Dermis blood vessel endothelial cell (primary cell): ENCODE results near the gene CST5. TPM values are rescaled to one million over a fixed set of nuclear protein-coding genes. Genes with fewer than 3 reads are reported as not detected.
"Not testable (repeated sequence)": the region's sequence is repeated elsewhere in the genome, so short reads cannot be mapped to it uniquely, and the experiment has no call there.

ENCODE experiments used
- DNase-seq: peaks from one replicate; pipeline ENCODE4 v3.0.0; 2010
- total RNA-seq: library from RNA; depleted of rRNA; stranded (reverse); fragments of >200 nt; gene quantifications from 2 replicates; pipeline ENCODE4 v1.2.3, GENCODE V29; 2014

CST5 gene
- not detected in 2 replicates for total RNA-seq

DNA sequence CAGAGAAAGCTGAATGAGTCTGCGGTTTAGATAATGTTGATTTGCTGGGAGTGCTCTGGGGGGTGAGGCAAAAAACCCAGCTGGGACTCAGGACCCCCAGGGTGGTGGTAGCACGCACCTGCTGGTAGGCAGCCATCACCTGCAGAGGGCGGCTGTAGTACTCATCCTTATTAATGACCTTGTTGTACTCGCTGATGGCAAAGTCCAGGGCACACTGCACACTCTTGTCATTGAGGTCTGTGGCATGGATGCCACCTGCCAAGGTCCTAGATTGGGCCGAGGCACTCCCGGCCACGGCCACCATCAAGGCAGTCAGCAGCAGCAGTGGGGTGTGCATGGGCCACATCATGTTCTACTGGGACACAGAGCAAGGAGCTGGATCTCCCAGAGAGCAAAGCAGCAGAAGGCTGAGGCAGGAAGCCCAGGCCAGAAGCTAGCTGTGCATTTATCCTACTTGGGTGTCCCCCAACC lies at the start of gene CST5:
CST5 (minus strand) TSS at position 421 of the 471 bp plus-strand sequence; CDS start at position 349, 72 bp downstream.
- DNase-seq = no peak

DNA sequence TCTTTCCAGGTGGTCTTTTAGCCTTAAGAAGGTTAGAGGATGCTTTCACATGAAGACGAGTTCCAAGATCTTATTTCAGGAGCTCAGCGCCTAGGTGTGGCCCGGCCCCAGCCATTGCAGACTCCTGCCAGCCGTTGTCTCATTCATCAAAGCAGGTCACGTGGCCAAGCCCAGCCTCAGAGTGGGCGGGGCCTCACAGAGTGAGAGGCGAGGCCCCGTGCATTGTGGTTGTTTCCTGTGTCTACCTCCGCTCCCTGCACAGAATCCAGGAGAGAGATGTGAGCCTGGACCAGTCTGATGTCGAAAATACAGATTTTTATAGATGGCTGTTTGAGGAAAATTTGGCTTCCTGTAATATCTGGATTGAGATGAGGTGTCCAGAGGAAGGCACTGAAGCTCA lies 49.2 kb upstream of the CST5 start:
- DNase-seq = no peak

DNA sequence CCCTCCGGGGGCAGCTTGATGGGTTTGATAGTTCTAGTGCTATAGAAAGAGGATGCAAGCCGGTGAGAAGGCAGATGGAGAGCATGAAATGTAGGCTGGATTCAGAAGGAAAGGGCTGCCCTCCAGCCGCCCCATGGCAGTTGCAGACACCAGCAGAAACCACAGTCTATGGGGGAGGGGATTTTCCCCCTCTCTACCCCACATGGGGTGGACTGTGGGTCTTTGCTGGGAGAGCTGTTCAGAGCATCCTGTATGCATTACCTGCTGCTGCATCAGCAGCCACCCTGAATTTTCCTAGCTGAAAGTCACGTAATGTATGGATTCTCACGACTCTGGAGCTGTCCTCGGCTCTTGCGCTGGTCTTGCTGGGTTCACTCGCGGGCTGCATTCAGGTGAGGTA lies 48.8 kb upstream of the CST5 start:
- no peak for DNase-seq

- DNase-seq = no peak
These were observed 47.7 kb upstream of the CST5 start for GRCh38 chr20:23926944-23927872.

DNA sequence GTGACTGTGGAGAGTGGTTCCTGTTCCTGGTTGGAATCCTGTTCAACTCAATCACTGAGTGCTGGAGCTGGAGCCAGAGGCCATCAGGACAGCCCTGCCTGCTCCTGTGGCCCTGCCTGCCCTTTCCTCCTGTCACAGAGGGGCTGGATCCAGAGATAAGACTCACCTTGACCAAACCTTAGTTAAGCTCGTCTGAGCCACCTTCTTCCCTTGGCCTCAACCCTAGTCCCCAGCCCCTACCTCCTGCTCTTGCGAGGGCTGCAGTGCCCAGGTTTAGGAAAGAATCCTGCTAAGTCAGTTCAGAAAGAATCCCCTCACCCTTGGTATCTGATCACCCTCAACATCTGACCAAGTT lies 47.0 kb upstream of the CST5 start:
- DNase-seq = no peak

DNA sequence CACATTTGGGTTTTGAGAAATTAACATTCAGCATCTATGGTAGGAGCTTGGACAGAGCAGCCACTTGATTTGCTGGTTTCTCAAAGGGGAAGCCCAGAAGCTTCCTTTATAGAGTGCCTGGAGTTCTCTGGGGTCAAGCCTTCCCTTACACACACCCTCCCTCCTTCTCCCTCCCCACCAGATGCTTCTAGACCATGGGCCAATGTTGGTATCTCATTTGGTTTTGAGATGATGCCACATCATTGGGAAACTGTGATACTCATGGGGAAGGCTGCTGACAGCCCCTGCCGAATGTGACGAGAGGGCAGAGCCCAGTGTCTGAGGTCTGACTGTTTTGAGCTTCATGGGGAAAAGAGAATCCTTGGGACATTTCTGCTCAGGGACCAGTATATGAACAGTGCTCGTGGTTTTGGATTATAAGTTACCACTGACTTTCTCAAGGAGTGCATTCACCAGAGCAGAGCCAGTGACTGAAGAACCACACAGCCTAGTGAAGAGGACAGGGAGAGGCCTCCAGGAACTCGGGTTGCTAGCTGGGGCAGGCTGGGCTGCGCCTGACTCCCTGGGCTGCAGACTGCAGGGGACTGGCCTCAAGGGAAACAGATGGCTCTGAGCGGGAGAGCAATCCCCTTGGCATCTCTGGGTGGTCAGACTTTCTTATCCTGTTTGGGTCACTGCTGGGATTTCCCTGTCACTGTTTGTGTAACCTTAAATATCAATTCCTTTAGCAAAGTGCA lies 46.4 kb upstream of the CST5 start:
- DNase-seq = no peak

DNA sequence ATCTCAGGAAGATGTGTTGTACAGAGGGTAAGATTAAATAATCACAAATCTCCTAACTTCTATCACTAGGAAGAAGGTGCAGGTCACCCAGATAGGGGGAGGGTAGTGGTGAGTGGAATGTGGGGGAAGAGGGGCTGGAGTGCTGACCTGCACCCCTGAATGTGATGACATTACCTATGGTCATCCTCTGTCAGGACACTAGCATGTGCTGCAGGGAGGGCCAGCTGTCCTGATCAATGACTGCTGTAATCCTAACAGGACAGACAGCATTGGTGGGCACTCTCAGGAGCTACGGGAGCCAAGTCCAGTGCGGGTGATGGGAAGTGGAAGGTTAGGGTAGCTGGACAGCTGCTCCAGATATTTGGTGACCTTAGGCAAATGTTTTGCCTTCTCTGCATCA lies 45.2 kb upstream of the CST5 start:
- DNase-seq = no peak

GRCh38 chr20:23923891-23924435 lies 44.4 kb upstream of the CST5 start:
- no peak for DNase-seq

DNA sequence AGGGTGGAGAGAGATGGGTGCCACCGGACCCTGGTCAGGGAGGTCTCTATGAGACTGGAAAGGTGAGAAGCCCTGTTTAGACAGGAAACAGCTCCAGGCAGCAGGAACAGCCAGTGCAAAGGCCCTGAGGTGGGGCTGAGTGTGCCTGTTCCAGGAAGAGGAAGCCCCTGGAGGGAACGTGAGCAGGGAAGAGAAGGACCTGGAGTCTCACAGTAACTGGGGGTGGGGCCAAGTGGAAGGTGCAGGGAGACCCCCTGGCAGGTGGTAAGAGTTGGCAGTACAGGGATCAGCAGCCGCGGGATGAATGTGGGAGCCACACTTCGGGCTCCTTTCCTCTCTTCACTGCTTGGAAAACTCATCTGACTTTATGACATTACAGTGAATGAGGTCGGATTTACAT lies 43.8 kb upstream of the CST5 start:
- DNase-seq = no peak

DNA sequence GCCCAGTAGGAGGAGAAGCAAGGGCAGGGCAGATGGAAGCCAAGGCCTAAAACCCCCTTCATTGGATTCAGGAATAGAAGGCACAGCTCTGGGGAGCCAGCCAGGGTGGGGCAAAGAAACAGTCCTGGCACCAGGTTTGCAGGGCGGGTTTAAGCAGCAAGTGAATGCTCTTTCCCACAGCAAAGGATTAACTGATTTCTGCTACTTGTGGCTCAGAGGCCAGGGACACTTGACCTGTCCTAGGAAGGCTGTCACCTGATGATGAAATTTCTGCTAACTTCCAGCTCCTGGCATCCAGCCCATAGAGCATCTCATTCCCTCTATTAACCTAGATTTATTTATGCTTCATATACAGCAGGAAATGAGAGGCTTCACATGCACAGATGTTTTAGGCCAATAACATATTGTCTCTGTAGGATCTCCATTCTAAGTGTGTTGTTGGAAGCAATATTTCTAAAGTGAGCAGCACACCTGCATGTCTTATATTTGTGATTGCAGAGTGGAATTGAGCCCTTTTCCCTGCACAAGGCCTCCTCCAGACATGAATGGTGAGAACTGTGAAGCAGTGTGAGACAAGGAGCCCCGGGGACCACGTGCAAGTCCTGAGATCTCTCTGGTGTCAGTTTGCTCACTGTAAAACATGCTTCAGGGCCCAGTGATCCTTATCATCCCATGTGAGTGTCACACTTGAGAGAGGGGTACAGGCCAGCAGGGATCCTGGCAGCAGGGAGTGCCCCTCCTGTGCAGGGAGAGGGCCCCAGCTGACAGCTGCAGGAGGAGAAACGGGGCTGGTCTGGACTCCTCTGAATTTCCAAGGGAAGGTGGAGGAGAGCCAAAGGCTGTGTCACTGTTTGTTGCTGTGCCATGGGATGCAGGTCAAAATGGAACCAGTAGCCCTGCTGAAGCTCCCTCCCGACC lies 41.1 kb upstream of the CST5 start:
- DNase-seq = no peak

DNA sequence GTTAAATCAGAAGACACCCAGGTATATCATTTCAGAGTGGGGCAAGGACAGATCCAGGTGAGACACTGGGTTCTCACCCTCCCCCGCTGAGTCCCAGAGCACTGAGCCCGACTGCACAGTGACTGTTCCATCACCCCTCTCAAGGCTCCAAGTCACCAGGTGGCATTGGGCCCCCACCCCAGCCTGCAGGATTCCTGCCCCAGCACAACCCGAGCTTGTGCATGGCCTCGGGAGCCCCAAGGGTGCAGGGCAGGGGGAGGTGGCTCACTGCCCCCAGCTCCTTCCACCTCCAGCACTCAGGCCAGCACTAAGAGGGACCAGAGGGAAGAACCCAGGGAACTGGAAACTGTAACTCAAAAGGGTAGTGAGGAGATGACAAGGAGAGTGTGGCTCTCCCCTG lies 39.3 kb upstream of the CST5 start:
- no peak for DNase-seq

DNA sequence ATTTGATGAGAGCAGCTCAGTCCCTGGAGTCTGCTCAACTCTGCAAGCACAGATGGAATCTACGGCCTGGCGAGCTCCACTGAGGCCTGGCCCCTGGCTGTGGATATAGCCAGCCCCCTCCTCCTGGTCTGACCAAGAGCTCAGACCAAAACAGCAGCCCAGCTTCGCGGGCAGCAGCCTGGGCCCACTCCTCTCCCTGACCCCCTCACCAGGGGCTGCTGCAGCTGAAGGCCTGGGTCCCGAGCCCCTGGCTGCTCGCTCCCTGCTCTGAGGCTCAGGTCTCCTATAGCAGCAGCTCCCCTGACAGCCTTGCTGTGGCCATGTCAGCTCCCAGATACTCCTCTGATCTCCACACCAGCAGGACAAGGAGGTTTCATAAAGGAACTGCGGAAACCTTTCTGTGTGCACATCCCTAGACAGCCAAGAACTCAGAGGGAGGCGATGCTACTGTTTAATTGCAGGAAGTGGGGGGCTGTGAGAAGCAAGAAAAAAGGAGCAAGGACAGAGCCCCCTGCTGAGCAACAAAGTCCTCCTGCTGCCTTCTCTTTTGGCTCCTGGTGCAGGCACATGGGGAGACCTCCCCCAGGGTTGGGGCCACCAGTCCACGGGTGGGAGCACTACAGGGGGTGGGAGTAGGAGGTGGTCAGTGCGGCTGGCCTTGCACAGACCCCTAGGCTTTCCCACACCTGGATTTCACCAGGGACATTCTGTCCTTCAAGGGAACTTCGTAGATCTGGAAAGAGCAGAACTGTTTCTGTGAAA lies 38.7 kb upstream of the CST5 start:
- no peak for DNase-seq

DNA sequence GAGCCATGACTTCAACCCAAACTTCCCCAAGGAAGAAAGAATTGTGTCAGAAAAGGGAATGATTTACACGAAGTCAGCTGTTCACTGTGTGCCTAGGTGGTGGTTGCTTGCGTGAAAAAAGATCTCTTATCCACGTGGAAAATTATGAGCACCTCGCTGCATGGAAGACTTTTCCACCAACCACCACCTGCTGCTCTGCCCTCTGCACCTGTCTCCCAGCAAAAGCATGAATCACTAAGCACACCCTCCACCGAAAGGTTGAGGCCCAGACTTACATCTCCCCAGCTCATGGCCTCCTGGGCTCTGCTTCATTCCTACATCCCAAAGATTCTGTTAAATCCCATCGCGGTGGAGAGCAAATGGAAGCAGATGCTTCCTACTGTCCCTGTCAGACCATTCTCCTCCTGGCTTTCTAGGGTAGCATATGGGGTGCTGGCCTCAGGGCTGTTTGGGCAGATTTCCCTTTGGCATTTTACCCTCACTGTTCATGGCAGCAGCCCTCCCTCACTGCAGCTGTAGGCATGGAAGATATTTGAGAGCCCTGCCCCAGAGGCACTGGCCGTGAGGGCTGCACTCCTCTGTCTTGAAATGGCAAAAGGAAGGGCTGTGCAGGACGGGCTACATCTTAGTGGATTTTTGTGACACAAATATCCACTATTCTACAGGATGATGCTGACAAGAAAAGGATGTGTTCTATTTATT lies 37.6 kb upstream of the CST5 start:
- no peak for DNase-seq

DNA sequence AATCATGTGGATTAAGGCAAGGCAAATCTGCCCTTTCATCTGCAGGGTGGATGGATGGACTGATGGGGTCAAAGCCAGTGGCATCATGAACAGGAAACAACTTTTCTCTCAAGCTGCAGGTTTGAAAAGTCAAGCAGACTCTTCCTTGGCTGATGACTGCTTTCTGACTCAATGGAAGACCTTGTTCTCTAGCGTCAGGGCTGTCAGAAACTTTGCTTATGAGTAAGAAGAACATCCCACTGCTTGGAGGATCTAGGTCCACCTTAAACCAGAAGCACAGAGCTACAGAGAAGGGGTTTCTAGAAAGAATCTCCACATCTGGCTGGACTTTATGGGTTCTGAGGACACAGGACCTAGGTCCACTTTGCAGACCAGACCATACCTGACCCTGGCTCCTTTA lies 36.3 kb upstream of the CST5 start:
- DNase-seq = no peak

DNA sequence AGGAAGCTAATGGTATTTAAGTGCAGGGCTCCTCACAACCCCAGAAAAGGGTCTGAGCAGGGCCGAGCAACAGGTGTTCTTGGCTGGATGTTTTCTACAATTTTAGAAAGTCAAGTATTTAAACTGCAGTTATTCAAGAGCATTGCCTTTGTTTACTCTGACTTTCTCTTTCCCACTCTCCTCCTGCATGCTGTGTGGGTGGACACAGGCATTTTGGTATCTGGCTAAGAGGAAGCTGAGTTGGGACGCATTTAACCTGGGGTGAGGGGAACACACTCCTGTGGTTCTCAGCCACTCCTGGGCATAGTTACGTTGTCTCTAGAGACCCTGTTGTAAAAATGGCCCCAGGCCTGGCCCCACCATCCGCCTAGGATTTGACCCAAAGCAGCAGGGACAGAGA lies 34.9 kb upstream of the CST5 start:
- DNase-seq = not testable (repeated sequence)

- no peak for DNase-seq
These were observed 30.7 kb upstream of the CST5 start for GRCh38 chr20:23910210-23910609.

GRCh38 chr20:23909390-23909789 lies 29.8 kb upstream of the CST5 start:
- DNase-seq = no peak

GRCh38 chr20:23907579-23907978 lies 28.0 kb upstream of the CST5 start:
- no peak for DNase-seq

- DNase-seq = not testable (repeated sequence)
These were observed 22.8 kb upstream of the CST5 start for GRCh38 chr20:23902396-23902795.

DNA sequence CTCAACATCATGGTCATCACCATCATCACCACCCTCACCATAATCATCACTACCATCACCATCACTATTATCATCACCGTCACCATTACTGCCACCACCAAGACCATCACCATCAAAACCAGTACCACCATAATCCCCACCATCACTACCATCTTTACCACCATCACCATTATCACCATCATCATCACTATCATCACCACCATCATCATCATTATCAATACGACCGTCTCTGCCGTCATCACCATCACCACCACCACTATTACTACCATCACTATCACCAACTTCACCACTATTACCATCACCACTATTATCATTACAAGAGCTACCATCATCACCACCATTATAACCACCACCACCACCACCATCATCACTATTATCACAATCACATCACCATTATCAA lies 11.3 kb upstream of the CST5 start:
- DNase-seq = not testable (repeated sequence)

DNA sequence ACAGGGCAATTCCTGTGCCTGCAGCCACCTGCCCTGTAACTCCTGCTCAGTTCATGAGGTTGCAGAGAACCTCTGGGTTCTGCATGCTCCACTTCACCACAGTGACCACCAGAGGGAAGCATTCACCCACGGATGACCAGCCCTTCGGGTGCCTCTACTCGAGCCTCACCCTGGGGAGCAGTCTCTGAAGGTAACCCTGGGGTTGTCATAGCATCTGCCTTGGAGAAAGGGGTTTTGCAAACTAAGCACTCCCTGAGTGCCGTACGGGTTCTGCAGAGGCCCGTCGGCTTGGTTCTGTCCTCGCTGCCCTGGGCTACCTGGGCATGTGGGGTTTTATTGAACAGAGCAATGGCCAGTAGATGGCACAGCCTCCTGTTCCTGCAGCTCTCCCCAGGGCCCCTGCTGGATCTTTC lies 10.2 kb upstream of the CST5 start:
- peak; percentile 63 for DNase-seq
